NCI-H345 treated with DMSO at 0.1 percent for 48 hours (cell line): Measurements from ENCODE around the gene VPS13A.
"Not testable (repeated sequence)": the region's sequence is repeated elsewhere in the genome, so short reads cannot be mapped to it uniquely, and the experiment has no call there.

Source experiments
- DNase-seq: peaks from one replicate; lab custom pipeline; 2025; ENCODE audit not compliant: unreplicated experiment; lab: John Stamatoyannopoulos, UW

The VPS13A gene

GRCh38 chr9:77183581-77183980 is 6.2 kb downstream of the VPS13A start:
- no peak for DNase-seq

DNA sequence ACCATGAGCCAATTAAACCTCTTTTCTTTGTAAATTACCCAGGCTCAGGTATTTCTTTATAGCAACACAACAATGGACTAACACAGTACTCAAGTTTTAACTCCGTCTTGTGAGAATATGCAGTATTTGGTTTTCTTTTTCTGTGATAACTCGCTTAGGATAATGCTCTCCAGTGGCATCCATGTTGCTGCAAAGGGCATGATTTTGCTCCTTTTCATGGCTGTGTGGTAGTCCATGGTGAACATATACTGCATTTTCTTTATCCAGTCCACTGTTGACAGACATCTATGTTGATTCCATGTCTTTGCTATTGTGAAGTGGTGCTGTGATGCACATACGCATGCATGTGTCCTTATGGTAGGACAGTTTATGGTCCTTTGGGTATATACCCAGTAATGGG is 10.9 kb downstream of the VPS13A start:
- no peak for DNase-seq

- no peak for DNase-seq
These were observed 17.1 kb downstream of the VPS13A start for GRCh38 chr9:77194423-77194822.

DNA sequence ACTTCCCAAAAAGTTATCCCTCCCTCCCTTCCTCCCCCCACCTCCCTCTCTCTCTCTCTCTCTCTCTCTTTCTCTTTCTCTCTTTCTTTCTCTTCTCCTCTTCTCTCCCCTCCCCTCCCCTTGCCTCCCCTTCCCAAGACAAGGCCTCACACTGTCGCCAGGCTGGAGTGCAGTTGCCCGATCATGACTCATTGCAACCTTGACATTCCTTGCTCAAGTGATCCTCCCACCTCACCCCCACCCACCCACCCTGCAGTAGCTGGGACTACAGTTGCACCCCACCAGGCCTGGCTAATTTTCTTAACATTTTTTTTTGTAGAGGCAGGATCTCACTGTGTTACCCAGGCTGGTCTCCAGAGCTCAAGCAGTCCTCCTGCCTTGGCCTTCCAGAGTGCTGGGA is 32.8 kb downstream of the VPS13A start:
- no peak for DNase-seq

GRCh38 chr9:77211561-77211960 is 34.2 kb downstream of the VPS13A start:
- DNase-seq = no peak

DNA sequence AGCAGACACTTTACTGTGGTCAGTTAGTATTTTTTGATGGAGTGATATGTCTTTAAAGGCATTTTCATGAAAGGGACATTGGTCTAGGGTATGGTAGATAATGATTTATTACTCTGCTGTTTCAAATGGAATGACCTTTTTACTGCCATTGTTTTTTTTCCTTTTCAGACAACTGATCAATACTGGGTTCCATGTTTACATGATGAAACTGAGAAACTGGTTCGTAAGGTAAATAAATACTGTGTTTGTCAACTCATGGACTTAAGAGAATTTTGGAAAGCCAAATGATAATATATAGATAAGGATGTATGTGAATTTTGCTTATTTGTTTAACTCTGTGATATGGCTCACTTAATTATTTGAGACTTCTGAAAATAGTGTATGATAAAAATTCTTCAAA is 35.5 kb downstream of the VPS13A start:
- DNase-seq = no peak

GRCh38 chr9:77215874-77216273 is 38.5 kb downstream of the VPS13A start:
- DNase-seq = no peak

GRCh38 chr9:77218612-77219011 is 41.3 kb downstream of the VPS13A start:
- no peak for DNase-seq

DNA sequence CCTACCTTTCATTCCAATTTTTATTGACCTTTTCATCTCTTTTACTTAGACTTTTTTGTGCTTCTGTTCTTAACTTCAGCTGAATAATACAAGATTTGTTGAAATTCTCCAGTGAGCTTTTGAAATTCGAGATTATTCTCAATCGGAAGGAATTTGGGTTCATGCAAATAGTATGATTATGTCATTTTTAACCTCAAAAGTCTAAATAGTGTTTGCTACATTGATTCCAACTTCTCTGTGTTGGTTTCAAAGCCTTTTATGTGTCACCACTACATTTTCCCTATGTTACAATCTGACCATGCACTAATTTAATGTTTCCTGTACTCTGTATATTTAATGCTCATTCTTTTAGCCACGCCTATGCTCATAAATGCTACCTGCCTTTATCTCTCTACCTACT is 44.1 kb downstream of the VPS13A start:
- no peak for DNase-seq

DNA sequence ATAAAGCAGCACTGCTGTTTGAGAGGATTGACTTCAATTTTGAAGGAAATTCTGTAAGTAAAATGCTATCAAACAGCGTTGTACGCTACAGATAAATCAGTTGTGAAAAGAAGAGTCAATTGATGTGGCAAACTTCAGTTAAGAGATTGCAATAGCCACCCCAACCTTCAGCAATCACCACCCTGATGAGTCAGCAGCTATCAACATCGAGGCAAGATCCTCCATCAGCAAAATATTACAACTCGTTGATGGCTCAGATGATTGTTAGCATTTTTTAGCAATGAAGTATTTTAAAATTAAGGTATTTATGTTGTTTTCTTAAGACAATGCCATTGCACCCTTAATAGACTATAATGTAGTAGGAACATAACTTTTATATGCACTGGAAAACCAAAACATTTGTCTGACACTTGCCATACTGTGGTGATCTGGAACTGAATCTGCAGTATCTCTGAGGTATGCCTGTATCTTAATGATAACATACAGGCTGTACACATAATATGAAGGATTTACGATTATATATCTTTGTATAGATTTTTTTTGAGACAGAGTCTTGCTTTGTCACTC is 47.5 kb downstream of the VPS13A start:
- no peak for DNase-seq

DNA sequence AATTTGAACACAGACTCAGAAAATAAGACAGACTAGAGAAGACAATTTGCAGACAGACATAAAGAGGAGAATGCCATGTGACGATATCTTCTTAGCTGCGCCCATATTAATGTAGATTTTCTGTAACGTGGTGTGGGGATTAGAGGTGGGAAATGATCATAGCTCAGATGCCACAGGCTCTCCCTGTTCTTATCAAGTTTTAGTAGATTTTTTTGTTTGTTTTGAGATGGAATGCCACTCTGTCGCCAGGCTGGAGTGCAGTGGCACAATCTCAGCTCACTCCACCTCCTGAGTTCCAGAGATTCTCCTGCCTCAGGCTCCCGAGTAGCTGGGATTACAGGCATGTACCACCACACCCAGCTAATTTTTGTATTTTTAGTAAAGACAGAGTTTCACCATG is 59.4 kb downstream of the VPS13A start:
- no peak for DNase-seq

- no peak for DNase-seq
These were observed 60.6 kb downstream of the VPS13A start for GRCh38 chr9:77237896-77238295.

- no peak for DNase-seq
These were observed 73.7 kb downstream of the VPS13A start for GRCh38 chr9:77251050-77251449.

DNA sequence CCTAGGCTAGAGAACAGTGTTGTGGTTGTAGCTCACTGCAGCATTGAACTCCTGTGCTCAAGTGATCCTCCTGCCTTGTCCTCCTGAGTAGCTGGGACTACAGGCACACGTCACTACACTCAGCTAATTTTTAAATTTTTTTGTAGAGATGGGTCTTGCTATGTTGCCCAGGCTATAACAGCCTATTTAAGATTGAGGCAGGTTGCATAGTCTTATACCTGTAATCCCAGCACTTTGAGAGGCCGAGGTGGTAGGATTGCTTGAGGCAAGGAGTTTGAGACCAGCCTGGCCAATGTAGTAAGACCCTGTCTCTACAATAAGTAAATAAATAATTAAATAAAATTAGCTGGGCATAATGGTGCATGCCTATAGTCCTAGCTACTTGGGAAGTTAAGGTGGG is 79.9 kb downstream of the VPS13A start:
- DNase-seq = no peak

DNA sequence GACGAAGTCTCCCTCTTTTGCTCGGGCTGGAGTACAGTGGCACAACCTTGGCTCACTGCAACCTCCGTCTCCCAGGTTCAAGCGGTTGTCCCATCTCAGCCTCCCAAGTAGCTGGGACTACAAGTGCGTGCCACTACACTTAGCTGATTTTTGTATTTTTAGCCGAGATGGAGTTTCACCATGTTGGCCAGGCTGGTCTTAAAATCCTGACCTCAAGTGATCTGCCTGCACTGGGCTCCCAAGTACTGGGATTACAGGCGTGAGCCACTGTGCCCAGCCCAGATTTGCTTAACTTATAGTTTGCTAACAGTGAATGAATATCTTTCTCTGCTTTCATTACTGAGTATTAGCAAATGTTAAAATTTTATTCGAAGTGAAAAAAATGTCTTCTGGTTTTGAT is 84.3 kb downstream of the VPS13A start:
- no peak for DNase-seq

GRCh38 chr9:77267762-77268161 is 90.4 kb downstream of the VPS13A start:
- not testable (repeated sequence) for DNase-seq

- DNase-seq = no peak
These were observed 93.8 kb downstream of the VPS13A start for GRCh38 chr9:77271023-77271690.

- DNase-seq = no peak
These were observed 99.5 kb downstream of the VPS13A start for GRCh38 chr9:77276799-77277198.

DNA sequence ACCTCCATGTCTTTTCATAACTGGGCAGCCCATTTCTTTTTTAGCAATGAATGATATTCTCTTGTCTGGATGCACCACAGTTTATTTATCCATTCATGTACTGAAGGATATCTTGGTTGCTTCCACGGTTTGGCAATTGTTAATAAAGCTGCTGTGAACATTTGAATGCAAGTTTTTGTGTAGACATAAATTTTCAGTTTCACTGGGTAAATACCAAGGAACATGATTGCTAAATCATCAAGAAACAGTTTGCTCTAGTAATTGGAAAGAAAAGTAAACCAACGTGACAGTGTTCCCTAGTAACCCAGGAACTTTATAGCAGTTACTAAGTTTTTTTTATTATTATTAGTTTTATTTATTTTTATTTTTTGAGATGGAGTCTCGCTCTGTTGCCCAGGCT is 100.4 kb downstream of the VPS13A start:
- DNase-seq = no peak

- no peak for DNase-seq
These were observed 106.7 kb downstream of the VPS13A start for GRCh38 chr9:77283991-77284390.

DNA sequence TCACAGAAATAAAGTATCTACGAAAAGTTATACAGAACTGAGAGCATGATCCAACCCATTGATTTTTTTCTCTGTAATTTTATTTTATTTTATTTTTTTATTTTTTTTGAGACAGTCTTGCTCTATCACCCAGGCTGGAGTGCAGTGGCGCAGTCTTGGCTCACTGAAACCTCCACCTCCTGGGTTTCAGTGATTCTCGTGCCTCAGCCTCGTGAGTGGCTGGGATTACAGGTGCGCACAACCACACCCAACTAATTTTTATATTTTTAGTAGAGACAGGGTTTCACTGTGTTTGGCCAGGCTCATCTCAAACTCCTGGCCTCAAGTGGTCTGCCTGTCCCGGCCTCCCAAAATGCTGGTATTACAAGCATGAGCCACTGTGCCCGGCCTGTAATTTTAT is 107.3 kb downstream of the VPS13A start:
- no peak for DNase-seq

- no peak for DNase-seq
These were observed 113.0 kb downstream of the VPS13A start for GRCh38 chr9:77290373-77290772.

- no peak for DNase-seq
These were observed 114.4 kb downstream of the VPS13A start for GRCh38 chr9:77291714-77292113.
